ENCODE measurements around the gene LRRC15.

Gene LRRC15

DNA sequence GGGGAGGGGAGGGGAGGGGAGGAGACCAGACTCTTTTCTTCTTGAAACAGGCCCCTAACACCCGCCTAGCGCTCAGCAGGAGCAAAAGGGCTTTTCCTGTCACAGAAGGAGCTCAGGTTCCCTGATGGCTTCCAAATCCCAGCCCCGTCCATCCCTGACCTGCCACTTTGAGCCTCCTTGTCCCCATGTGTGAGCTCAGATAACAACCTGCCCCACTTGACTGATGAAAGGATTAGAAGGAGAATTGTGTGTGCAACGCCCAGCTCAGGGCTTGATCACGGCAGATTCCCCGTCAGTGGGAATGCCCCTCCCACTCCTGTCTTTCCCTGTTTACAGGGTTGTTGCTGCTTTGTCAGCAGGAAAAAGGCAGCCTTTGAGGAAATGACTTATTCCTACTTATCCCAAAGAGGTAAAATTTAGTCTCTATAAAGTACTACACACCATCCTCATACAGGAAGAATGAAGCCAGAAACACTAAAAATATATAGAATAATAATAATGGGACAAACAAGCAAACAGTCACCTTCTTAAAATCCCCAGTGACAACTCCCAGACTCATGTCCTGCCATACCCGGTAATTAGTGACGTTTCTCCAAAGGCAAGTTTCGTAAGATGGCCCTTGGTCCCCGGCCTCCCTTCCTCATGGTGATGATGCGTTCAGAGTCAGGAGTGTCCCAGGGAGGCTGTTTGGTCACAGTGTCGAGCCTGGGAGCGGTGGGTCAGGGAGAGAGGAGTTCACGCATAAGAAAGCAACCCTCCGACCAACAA, 6.1 kb upstream of the LRRC15 start:
- H3K9me3 ChIP-seq (ENCODE audit: control insufficient read depth in 1 of 2, low read length in 2 of 2): no peaks in the 10 kb centered on the region
- no peak overlapping the region for H3K27ac ChIP-seq (ENCODE audit: low read length)
- no peaks in the 10 kb centered on the region for H3K27me3 ChIP-seq (ENCODE audit: low read depth, low read length)
- no peaks in the 10 kb centered on the region for H3K4me1 ChIP-seq (ENCODE audit: control insufficient read depth in 1 of 2, insufficient read depth in 2 of 2, low read length in 2 of 2)
- no peak overlapping the region for H3K4me3 ChIP-seq (ENCODE audit: low read depth in 1 of 2, low read length in 2 of 2)
- no peaks in the 10 kb centered on the region for H3K36me3 ChIP-seq (ENCODE audit: control insufficient read depth in 1 of 2, insufficient read depth in 2 of 2, low read length in 2 of 2)

DNA sequence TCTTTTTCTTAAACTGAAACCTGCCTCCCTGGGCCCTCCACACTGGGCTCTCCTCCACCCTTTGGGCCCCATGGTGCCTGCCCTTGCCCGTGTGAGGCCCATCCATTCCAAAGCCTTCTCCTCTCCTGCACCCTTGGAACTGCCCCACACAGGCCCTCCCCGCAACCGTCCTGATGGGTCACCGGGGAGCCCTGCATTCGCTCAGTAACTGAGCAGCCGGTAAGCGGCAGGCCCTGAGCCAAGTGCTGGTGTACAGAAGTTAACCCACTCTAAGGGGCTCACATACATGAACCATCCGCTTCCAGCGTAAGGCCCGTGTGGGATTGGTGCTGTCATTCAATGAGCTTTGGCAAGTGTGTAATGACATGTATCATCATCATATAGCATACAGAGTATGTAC, 5.4 kb upstream of the LRRC15 start:
- Histone ChIP-seq H3K4me3 (ENCODE audit: low read depth in 1 of 2, low read length in 2 of 2) (no peak overlapping the region), H3K4me1 (ENCODE audit: control insufficient read depth in 1 of 2, insufficient read depth in 2 of 2, low read length in 2 of 2) (no peaks in the 10 kb centered on the region), H3K27ac (ENCODE audit: low read length) (no peak overlapping the region), H3K9me3 (ENCODE audit: control insufficient read depth in 1 of 2, low read length in 2 of 2) (no peaks in the 10 kb centered on the region), H3K36me3 (ENCODE audit: control insufficient read depth in 1 of 2, insufficient read depth in 2 of 2, low read length in 2 of 2) (no peaks in the 10 kb centered on the region), H3K27me3 (ENCODE audit: low read depth, low read length) (no peaks in the 10 kb centered on the region)

DNA sequence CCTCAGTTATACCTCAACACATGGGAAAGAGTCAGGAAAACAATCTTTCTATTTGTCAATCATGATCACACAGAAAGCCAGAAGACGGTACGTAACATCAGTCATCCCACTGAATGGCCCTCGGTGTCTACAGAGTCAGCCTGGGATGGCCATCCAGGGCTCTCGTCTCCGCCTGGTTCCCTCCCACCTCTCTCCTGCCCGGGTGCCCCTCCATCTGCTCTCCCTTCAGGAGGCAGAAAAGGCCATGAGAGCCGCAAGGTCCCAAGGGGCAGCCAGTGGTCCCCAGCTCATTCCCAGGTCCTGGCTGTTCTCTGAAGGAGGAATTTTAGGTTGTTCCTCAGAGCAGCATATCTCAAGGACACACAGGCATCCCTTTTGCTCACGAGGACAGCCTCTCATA, 4.4 kb upstream of the LRRC15 start:
- Histone ChIP-seq H3K27ac (ENCODE audit: low read length) (no peak overlapping the region), H3K27me3 (ENCODE audit: low read depth, low read length) (no peaks in the 10 kb centered on the region), H3K36me3 (ENCODE audit: control insufficient read depth in 1 of 2, insufficient read depth in 2 of 2, low read length in 2 of 2) (no peaks in the 10 kb centered on the region), H3K9me3 (ENCODE audit: control insufficient read depth in 1 of 2, low read length in 2 of 2) (no peaks in the 10 kb centered on the region), H3K4me1 (ENCODE audit: control insufficient read depth in 1 of 2, insufficient read depth in 2 of 2, low read length in 2 of 2) (no peaks in the 10 kb centered on the region), H3K4me3 (ENCODE audit: low read depth in 1 of 2, low read length in 2 of 2) (no peak overlapping the region)

DNA sequence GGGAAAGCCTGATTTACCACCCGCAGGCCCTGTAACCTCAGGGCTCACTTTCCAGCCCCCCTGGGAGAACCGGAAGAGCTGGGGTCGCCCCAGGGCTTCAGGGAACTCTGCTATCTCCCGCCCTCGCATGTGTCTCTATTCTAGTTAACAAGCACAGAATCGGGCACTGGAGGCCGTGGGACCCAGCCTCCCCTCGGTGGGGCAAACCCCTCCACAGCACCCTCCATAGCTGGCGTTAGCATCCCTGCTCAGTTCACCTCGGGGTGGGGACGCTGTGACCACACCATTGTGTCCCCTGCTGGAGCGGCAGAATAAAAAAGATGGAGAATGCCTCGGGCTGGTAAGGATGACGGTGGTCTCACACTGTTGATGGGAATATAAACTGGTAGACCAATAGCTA, 3.5 kb upstream of the LRRC15 start:
- Histone ChIP-seq H3K36me3 (ENCODE audit: control insufficient read depth in 1 of 2, insufficient read depth in 2 of 2, low read length in 2 of 2) (no peaks in the 10 kb centered on the region), H3K9me3 (ENCODE audit: control insufficient read depth in 1 of 2, low read length in 2 of 2) (no peaks in the 10 kb centered on the region), H3K4me3 (ENCODE audit: low read depth in 1 of 2, low read length in 2 of 2) (no peak overlapping the region), H3K4me1 (ENCODE audit: control insufficient read depth in 1 of 2, insufficient read depth in 2 of 2, low read length in 2 of 2) (no peaks in the 10 kb centered on the region), H3K27ac (ENCODE audit: low read length) (no peak overlapping the region), H3K27me3 (ENCODE audit: low read depth, low read length) (no peaks in the 10 kb centered on the region)

DNA sequence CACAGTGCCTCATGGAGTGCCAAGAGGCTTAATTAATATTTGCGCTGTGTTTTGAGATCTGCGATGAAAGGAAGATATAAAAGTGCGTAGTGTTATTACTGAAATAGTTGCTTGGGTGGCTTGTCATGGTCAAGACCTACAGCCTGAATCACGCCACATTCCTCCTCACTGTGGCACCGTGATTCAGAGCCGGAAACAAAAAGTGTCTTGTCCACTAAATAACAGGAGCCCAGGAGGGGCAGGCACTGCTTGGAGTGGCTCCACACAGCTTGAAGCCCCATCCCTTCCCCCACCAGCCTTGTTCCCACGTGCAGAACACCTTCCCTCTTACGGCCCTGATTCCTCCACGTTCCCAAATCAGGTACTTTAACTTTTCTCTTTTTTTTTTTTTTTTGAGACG, 1.2 kb upstream of the LRRC15 start:
- no peaks in the 10 kb centered on the region for H3K9me3 ChIP-seq (ENCODE audit: control insufficient read depth in 1 of 2, low read length in 2 of 2)
- H3K4me3 ChIP-seq (ENCODE audit: low read depth in 1 of 2, low read length in 2 of 2): no peak overlapping the region
- no peaks in the 10 kb centered on the region for H3K27me3 ChIP-seq (ENCODE audit: low read depth, low read length)
- no peaks in the 10 kb centered on the region for H3K36me3 ChIP-seq (ENCODE audit: control insufficient read depth in 1 of 2, insufficient read depth in 2 of 2, low read length in 2 of 2)
- no peaks in the 10 kb centered on the region for H3K4me1 ChIP-seq (ENCODE audit: control insufficient read depth in 1 of 2, insufficient read depth in 2 of 2, low read length in 2 of 2)
- no peak overlapping the region for H3K27ac ChIP-seq (ENCODE audit: low read length)

DNA sequence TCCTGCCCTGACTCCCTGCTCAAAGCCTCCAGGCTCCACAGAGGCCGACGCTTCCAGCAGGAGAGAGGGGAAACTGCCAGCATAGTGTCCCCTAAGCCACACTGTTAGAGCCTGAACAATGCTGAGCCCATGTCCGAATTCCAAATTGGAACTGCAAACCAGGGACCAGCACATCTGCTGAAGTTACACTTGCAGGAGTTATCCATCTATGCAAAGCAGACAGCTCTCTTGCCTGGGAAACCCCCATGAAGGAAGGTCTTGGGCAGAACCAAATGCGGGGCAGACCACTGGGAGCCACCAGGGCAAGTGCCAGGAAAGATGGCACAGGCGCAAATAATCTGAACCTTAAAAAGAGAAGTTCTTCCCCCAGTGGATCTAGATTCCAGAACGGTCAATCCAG, 625 bp downstream of the LRRC15 start:
- Histone ChIP-seq H3K9me3 (ENCODE audit: control insufficient read depth in 1 of 2, low read length in 2 of 2) (no peaks in the 10 kb centered on the region), H3K36me3 (ENCODE audit: control insufficient read depth in 1 of 2, insufficient read depth in 2 of 2, low read length in 2 of 2) (no peaks in the 10 kb centered on the region), H3K27me3 (ENCODE audit: low read depth, low read length) (no peaks in the 10 kb centered on the region), H3K27ac (ENCODE audit: low read length) (no peak overlapping the region), H3K4me1 (ENCODE audit: control insufficient read depth in 1 of 2, insufficient read depth in 2 of 2, low read length in 2 of 2) (peaks cover 0 to 12% of the 10 kb centered on the region in 2 donors), H3K4me3 (ENCODE audit: low read depth in 1 of 2, low read length in 2 of 2) (no peak overlapping the region)

DNA sequence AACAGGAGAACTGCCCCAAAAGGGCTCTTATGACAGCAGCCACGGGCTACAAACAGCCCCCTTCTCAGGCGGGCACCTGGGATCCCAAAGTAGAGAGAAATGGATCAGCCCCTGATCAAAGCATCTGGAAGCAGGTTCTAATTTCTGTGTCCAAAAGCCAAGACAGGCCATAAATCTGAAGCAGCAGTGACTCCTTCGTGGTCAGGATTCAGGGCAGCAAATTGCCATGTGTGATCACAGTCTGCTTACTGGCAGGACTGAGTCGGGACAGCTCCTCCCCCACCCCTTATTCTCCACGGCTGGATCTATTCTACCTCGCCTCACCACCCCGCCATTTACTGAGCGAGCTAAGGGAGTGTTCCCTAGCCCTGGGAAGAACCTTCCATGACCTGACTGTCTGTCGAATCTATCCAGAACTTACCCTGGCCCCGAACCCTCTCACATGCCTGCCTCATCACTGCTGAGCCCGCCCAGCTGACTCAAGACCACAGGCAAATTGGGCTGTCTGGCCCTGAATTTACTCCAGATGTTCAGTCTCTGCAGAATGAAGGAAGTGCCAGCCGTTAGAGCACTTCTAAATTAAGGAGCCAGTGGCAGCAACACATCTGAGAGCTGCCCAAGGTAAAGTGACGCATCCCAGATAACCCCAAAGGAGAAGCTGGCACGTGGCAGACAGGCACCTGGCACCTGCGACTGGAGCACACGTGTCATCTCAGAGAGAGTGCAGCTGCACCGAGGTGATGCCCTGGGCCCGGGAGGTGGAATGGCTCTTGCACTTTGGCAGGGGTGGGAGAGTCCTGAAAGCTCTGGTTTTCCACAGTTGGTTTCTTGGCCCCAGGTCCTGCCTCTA, 1.3 kb downstream of the LRRC15 start:
- Histone ChIP-seq H3K4me3 (ENCODE audit: low read depth in 1 of 2, low read length in 2 of 2) (no peak overlapping the region), H3K27ac (ENCODE audit: low read length) (no peak overlapping the region), H3K36me3 (ENCODE audit: control insufficient read depth in 1 of 2, insufficient read depth in 2 of 2, low read length in 2 of 2) (no peaks in the 10 kb centered on the region), H3K9me3 (ENCODE audit: control insufficient read depth in 1 of 2, low read length in 2 of 2) (no peaks in the 10 kb centered on the region), H3K27me3 (ENCODE audit: low read depth, low read length) (no peaks in the 10 kb centered on the region), H3K4me1 (ENCODE audit: control insufficient read depth in 1 of 2, insufficient read depth in 2 of 2, low read length in 2 of 2) (peaks cover 0 to 12% of the 10 kb centered on the region in 2 donors)

DNA sequence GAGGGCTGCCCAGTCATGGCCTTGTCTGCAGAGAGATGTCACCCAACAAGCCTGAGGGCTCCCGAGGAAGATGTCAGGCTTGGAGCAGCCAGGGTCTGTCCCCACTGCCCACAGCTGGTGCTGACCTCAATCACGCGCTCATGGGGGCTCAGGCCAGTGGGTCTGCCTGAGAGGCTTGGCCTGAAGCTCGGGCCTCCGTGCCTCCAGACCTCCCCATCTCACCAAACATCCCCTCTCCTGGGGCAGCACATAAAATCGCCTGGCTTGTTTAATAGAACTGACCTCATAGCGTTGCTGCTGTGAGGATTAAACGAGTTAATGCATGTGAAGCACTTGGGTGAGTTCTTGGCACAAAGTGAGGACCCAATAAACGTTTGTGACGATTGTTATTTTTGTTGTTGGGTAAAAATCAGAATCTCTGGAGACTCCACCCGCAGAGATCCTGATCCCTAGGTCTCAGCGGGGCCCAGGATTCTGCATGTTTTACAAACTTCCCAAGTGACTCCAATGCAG, 3.5 kb downstream of the LRRC15 start:
- no peaks in the 10 kb centered on the region for H3K36me3 ChIP-seq (ENCODE audit: control insufficient read depth in 1 of 2, insufficient read depth in 2 of 2, low read length in 2 of 2)
- peaks cover 0 to 12% of the 10 kb centered on the region in 2 donors for H3K4me1 ChIP-seq (ENCODE audit: control insufficient read depth in 1 of 2, insufficient read depth in 2 of 2, low read length in 2 of 2)
- H3K4me3 ChIP-seq (ENCODE audit: low read depth in 1 of 2, low read length in 2 of 2): no peak overlapping the region
- no peak overlapping the region for H3K27ac ChIP-seq (ENCODE audit: low read length)
- H3K9me3 ChIP-seq (ENCODE audit: control insufficient read depth in 1 of 2, low read length in 2 of 2): no peaks in the 10 kb centered on the region
- no peaks in the 10 kb centered on the region for H3K27me3 ChIP-seq (ENCODE audit: low read depth, low read length)

DNA sequence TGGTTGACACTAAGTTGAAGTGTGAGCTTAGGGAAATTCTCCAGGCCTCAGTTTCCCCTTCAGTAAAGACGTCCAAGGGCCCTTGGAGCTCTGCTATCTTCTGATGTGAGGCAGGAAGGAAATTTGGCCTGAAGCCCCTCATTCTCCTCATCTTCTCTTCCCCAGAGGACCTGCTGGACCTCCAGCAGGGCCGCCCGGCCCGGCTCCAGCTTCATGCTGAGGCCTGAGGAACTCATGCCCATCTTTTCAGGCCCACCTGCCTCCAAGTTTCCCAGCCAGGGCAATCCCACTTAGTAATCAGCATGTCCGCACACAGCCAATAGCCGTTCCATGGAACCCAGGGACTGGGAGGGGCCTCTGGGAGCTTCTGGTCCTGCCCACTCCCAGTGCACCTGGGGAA, 4.0 kb downstream of the LRRC15 start:
- no peak overlapping the region for H3K4me3 ChIP-seq (ENCODE audit: low read depth in 1 of 2, low read length in 2 of 2)
- peaks cover 0 to 12% of the 10 kb centered on the region in 2 donors for H3K4me1 ChIP-seq (ENCODE audit: control insufficient read depth in 1 of 2, insufficient read depth in 2 of 2, low read length in 2 of 2)
- H3K27me3 ChIP-seq (ENCODE audit: low read depth, low read length): no peaks in the 10 kb centered on the region
- H3K36me3 ChIP-seq (ENCODE audit: control insufficient read depth in 1 of 2, insufficient read depth in 2 of 2, low read length in 2 of 2): no peaks in the 10 kb centered on the region
- H3K9me3 ChIP-seq (ENCODE audit: control insufficient read depth in 1 of 2, low read length in 2 of 2): no peaks in the 10 kb centered on the region
- H3K27ac ChIP-seq (ENCODE audit: low read length): no peak overlapping the region

DNA sequence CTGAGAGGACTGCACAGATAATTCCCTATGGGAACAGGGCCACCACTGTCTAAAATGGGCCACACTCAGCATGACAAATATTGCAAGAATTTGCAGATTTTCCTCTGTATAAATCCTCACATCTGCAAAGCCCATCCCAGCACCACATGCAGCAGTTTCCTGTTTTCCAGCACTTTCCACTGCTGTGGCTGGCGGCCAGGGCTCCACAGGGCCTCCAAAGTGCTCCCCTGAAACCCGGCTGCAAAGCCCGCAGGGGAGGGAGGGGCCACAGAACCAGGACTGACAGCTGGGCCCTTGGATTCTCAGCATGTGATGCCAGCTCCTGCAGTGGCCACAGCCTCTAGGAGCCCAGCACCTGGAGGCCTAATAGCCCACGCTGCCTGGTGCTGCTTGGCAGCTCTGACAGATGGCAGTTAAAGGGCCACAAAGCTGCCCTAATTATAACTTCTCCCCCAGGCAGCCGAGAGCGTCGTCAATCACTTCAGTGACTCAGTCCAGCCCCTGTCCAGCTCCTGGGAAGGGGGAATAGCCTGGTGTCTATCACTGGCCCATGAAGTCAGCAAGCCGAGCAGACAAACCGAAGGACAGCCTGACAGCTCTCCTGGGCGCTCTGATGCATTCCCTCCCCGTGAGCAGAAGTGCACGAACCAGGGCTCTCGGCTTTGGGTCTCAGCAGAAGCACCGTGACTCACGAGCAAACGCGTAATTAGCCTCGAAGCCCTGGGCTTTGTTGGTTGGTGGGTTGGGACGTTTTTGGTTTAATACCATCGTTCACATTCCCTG, 4.7 kb downstream of the LRRC15 start:
- H3K27me3 ChIP-seq (ENCODE audit: low read depth, low read length): no peaks in the 10 kb centered on the region
- no peaks in the 10 kb centered on the region for H3K36me3 ChIP-seq (ENCODE audit: control insufficient read depth in 1 of 2, insufficient read depth in 2 of 2, low read length in 2 of 2)
- no peaks in the 10 kb centered on the region for H3K9me3 ChIP-seq (ENCODE audit: control insufficient read depth in 1 of 2, low read length in 2 of 2)
- H3K27ac ChIP-seq (ENCODE audit: low read length): no peak overlapping the region
- peaks cover 0 to 12% of the 10 kb centered on the region in 2 donors for H3K4me1 ChIP-seq (ENCODE audit: control insufficient read depth in 1 of 2, insufficient read depth in 2 of 2, low read length in 2 of 2)
- H3K4me3 ChIP-seq (ENCODE audit: low read depth in 1 of 2, low read length in 2 of 2): no peak overlapping the region

DNA sequence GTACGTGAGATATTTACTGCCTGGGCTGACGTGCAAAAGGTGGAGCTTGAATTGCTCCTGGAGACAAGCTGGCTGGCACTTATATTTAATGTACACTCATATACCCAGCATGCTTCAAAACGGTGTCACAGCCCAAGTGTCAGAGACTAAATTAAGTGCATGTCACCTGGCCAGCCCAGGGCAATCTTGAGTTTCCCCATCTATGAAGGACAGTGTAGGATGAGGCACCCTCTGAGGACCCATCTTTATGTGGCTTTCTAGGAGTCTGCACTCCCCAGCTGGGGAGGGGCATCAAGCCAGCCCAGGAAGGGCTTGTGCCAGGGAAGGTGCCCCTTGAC, 5.3 kb downstream of the LRRC15 start:
- H3K4me3 ChIP-seq (ENCODE audit: low read depth in 1 of 2, low read length in 2 of 2): no peak overlapping the region
- H3K27me3 ChIP-seq (ENCODE audit: low read depth, low read length): no peaks in the 10 kb centered on the region
- H3K27ac ChIP-seq (ENCODE audit: low read length): no peak overlapping the region
- no peaks in the 10 kb centered on the region for H3K36me3 ChIP-seq (ENCODE audit: control insufficient read depth in 1 of 2, insufficient read depth in 2 of 2, low read length in 2 of 2)
- H3K4me1 ChIP-seq (ENCODE audit: control insufficient read depth in 1 of 2, insufficient read depth in 2 of 2, low read length in 2 of 2): peaks cover 0 to 12% of the 10 kb centered on the region in 2 donors
- H3K9me3 ChIP-seq (ENCODE audit: control insufficient read depth in 1 of 2, low read length in 2 of 2): no peaks in the 10 kb centered on the region

Data from muscle layer of duodenum (tissue), 2 donors.